PC-9 (cell line): ENCODE data around the gene ZNF219. TPM values are rescaled to one million over a fixed set of nuclear protein-coding genes. Genes with fewer than 3 reads are reported as not detected.

Experiments
- BruUV-seq: library from RNA; stranded (reverse); fragments of 400-500 nt; replicated peaks from 2 replicates; lab custom pipeline; 2021; lab: Mats Ljungman, UMichigan
- CTCF ChIA-PET: fragments of 300-600 bp; sonication (Branson Sonifier 250); formaldehyde crosslinking; loops from one replicate; lab custom pipeline; 2022; ENCODE audit warnings: antibody characterized with exemption; lab: Charles Lee
- POLR2A ChIA-PET: fragments of 300-600 bp; sonication (Branson Sonifier 250); formaldehyde crosslinking; loops from one replicate; lab custom pipeline; 2022; ENCODE audit warnings: antibody characterized with exemption; ENCODE audit not compliant: unreplicated experiment; lab: Charles Lee
- DNase-seq, 2 experiments: peaks; one replicate each; pipeline versions ENCODE4 v3.0.0 to v3.0.0-alpha.2; 2015 to 2022; ENCODE audit warnings: mixed read lengths in 1 of 2
- H2AFZ ChIP-seq: fragments of 200-600 bp; sonication (generic); 2 replicates; pipeline ENCODE4 v1.8.1; 2017; ENCODE audit warnings: antibody characterized with exemption
- H3F3A ChIP-seq: fragments of 200-600 bp; sonication (generic); 2 replicates; pipeline ENCODE4 v1.8.1; 2017; ENCODE audit warnings: antibody characterized with exemption, mild to moderate bottlenecking, low read depth; ENCODE audit not compliant: insufficient read depth
- H3K27ac ChIP-seq: fragments of 200-600 bp; sonication (generic); 2 replicates; pipeline ENCODE4 v1.6.1; 2016; ENCODE audit warnings: mixed run types
- H3K27me3 ChIP-seq: fragments of 200-600 bp; sonication (generic); 2 replicates; pipeline ENCODE4 v1.6.1; 2016; ENCODE audit warnings: low read depth, mixed run types; ENCODE audit not compliant: insufficient read depth
- H3K36me3 ChIP-seq: fragments of 200-600 bp; sonication (generic); 2 replicates; pipeline ENCODE4 v1.6.1; 2016; ENCODE audit warnings: low read depth, mixed run types
- H3K4me1 ChIP-seq: fragments of 200-600 bp; sonication (generic); replicated peaks from 2 replicates; pipeline ENCODE4 v1.6.1; 2016; ENCODE audit warnings: mixed run types; ENCODE audit not compliant: insufficient read depth
- H3K4me2 ChIP-seq: fragments of 200-600 bp; sonication (generic); 2 replicates; pipeline ENCODE4 v1.6.1; 2017; ENCODE audit warnings: mixed run types
- H3K4me3 ChIP-seq: fragments of 200-600 bp; sonication (generic); 2 replicates; pipeline ENCODE4 v1.6.1; 2016; ENCODE audit warnings: mixed run types
- H3K79me2 ChIP-seq: fragments of 200-600 bp; sonication (generic); 2 replicates; pipeline ENCODE4 v1.6.1; 2017; ENCODE audit warnings: low read depth, mixed run types
- H3K9me2 ChIP-seq: fragments of 200-600 bp; sonication (generic); 2 replicates; pipeline ENCODE4 v1.8.1; 2017; ENCODE audit warnings: mild to moderate bottlenecking; ENCODE audit not compliant: insufficient read depth
- H3K9me3 ChIP-seq: fragments of 200-600 bp; sonication (generic); 2 replicates; pipeline ENCODE4 v1.8.1; 2016; ENCODE audit warnings: low read depth; ENCODE audit not compliant: insufficient read depth
- H4K20me1 ChIP-seq: fragments of 200-600 bp; sonication (generic); 2 replicates; pipeline ENCODE4 v1.8.1; 2017; ENCODE audit not compliant: insufficient read depth
- CTCF ChIP-seq: fragments of 200-600 bp; sonication (generic); conservative IDR thresholded peaks from 2 replicates; pipeline ENCODE4 v1.6.1; 2017; ENCODE audit warnings: mixed run types, antibody characterized with exemption, mild to moderate bottlenecking, moderate library complexity
- EZH2 ChIP-seq: fragments of 200-600 bp; sonication (generic); IDR thresholded peaks from 2 replicates; pipeline ENCODE4 v1.8.0; 2017; ENCODE audit warnings: antibody characterized with exemption, low read depth
- intact Hi-C: fragments of 100-400 bp; cut with micrococcal nuclease; formaldehyde crosslinking; loops from one replicate; pipeline ENCODE4 v1.10.0; 2022; ENCODE audit not compliant: unreplicated experiment
- total RNA-seq: library from RNA; stranded (reverse); gene quantifications from 2 replicates; pipeline ENCODE4 v1.2.3, GENCODE V29; 2021

Gene ZNF219
- total RNA-seq, 1 experiment from 2014 or later = 25.3 TPM

DNA sequence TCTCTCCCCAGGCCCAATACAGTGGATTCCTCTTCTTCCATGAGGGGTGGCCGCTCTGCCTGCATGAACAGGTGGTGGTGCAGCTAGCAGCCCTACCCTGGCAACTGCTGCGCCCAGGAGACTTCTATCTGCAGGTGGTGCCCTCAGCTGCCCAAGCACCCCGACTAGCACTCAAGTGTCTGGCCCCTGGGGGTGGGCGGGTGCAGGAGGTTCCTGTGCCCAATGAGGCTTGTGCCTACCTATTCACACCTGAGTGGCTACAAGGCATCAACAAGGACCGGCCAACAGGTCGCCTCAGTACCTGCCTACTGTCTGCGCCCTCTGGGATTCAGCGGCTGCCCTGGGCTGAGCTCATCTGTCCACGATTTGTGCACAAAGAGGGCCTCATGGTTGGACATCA lies 24.5 kb downstream of the ZNF219 start:
- Histone ChIP-seq H3K27ac (no peak overlapping the region), H4K20me1 (no peaks in the 10 kb centered on the region), H3K4me3 (no peak overlapping the region), H3K79me2 (no peaks in the 10 kb centered on the region), H2AFZ (no peak overlapping the region), H3K4me2 (no peak overlapping the region), H3F3A (no peaks in the 10 kb centered on the region), H3K36me3 (no peaks in the 10 kb centered on the region), H3K4me1 (no peaks in the 10 kb centered on the region), H3K9me3 (no peaks in the 10 kb centered on the region), H3K27me3 (no peaks in the 10 kb centered on the region; the same call in 1 of the 2 replicates), H3K9me2 (no peaks in the 10 kb centered on the region)
- ChIA-PET CTCF (no interaction called here), POLR2A (no interaction called here)
- intact Hi-C loops = no loop called here
- no TSS peak for BruUV-seq
- TF ChIP-seq CTCF = no peak
- TF ChIP-seq EZH2 = no peak
- no peak for DNase-seq

GRCh38 chr14:21072781-21073339 lies 25.6 kb downstream of the ZNF219 start:
- no peaks in the 10 kb centered on the region for H3K4me1 ChIP-seq
- no peaks in the 10 kb centered on the region for H3F3A ChIP-seq
- ChIA-PET POLR2A (no interaction called here), CTCF (no interaction called here)
- H3K4me2 ChIP-seq = no peak overlapping the region
- no peak overlapping the region for H3K27ac ChIP-seq
- H2AFZ ChIP-seq = no peak overlapping the region
- H3K9me3 ChIP-seq = no peaks in the 10 kb centered on the region
- BruUV-seq = no TSS peak
- DNase-seq = no peak
- no peaks in the 10 kb centered on the region for H3K9me2 ChIP-seq
- no peaks in the 10 kb centered on the region for H3K36me3 ChIP-seq
- TF ChIP-seq EZH2 (no peak), CTCF (no peak)
- H3K79me2 ChIP-seq = no peaks in the 10 kb centered on the region
- intact Hi-C loops = no loop called here
- H3K4me3 ChIP-seq = no peak overlapping the region
- H3K27me3 ChIP-seq = no peaks in the 10 kb centered on the region; the same call in 1 of the 2 replicates
- no peaks in the 10 kb centered on the region for H4K20me1 ChIP-seq

GRCh38 chr14:21072031-21072473 lies 26.4 kb downstream of the ZNF219 start:
- Histone ChIP-seq H3K27ac (no peak overlapping the region), H3K4me2 (peak overlapping the region; percentile 83)
- no peak for DNase-seq

More at GRCh38 chr14:21072031-21072473, 26.4 kb downstream of the ZNF219 start:
- TF ChIP-seq EZH2 = no peak
- TF ChIP-seq CTCF = no peak
- H3K9me3 ChIP-seq = no peaks in the 10 kb centered on the region
- H3K27me3 ChIP-seq = no peaks in the 10 kb centered on the region; the same call in none of the 2 replicates
- no peaks in the 10 kb centered on the region for H3K9me2 ChIP-seq
- no peaks in the 10 kb centered on the region for H4K20me1 ChIP-seq
- no peaks in the 10 kb centered on the region for H3K4me1 ChIP-seq
- H3K4me3 ChIP-seq = peak overlapping the region; percentile 64; the same call in 1 of the 2 replicates
- BruUV-seq = TSS peak; percentile 39
- H3K36me3 ChIP-seq = no peaks in the 10 kb centered on the region
- intact Hi-C loops = no loop called here
- no peak overlapping the region for H2AFZ ChIP-seq
- CTCF ChIA-PET = interaction anchor here (0.6 to 1.2 kb wide), 5 partner anchors 24 to 365 kb away, joined by 3 to 7 read pairs (median 5); partner anchors contain the start of gene RNASE1
- POLR2A ChIA-PET = interaction anchor here (0.6 to 0.7 kb wide), 3 partner anchors 55 to 165 kb away, joined by 5 to 16 read pairs (median 16); no protein-coding TSS in a partner anchor
- H3K79me2 ChIP-seq = no peaks in the 10 kb centered on the region
- H3F3A ChIP-seq = no peaks in the 10 kb centered on the region
